GM21515 (cell line): Measurements from ENCODE around the gene EXOSC3.
"Not testable (repeated sequence)": the region's sequence is repeated elsewhere in the genome, so short reads cannot be mapped to it uniquely, and the experiment has no call there.

ENCODE experiments used
- ATAC-seq: cut with Tn5 transposase; IDR thresholded peaks from one replicate; pipeline ENCODE4 v1.9.1; 2021; ENCODE audit not compliant: unreplicated experiment

The EXOSC3 gene

GRCh38 chr9:37776328-37776727, 8.5 kb downstream of the EXOSC3 start:
- no peak for ATAC-seq

- ATAC-seq = no peak
These were observed 9.5 kb downstream of the EXOSC3 start for GRCh38 chr9:37775216-37775919.

GRCh38 chr9:37769995-37770394, 14.9 kb downstream of the EXOSC3 start:
- ATAC-seq = no peak

DNA sequence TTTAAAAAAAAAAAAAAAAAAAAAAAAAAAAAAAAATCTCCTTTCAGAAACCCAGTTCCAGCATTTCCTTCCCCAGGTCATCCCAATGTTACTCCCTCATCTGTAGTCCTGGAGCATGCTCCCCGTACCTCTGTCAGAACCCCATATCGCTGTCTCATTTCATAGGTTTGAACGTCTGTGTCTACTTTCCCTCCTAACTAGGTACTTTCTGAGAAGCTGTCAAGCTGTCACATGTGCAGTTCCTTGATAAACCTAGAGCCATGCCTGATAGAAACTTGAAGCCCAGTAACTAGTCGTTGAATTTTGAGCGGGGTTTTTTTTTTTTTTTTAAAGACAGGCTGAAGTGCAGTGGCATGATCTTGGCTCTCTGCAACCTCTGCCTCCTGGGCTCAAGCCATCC, 15.6 kb downstream of the EXOSC3 start:
- ATAC-seq = no peak

DNA sequence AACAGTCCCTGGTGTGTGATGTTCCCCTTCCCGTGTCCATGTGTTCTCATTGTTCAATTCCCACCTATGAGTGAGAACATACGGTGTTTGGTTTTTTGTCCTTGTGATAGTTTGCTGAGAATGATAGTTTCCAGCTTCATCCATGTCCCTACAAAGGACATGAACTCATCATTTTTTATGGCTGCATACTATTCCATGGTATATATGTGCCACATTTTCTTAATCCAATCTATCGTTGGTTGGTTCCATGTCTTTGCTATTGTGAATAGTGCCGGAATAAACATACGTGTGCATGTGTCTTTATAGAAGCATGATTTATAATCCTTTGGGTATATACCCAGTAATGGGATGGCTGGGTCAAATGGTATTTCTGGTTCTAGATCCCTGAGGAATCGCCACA, 19.6 kb downstream of the EXOSC3 start:
- not testable (repeated sequence) for ATAC-seq

DNA sequence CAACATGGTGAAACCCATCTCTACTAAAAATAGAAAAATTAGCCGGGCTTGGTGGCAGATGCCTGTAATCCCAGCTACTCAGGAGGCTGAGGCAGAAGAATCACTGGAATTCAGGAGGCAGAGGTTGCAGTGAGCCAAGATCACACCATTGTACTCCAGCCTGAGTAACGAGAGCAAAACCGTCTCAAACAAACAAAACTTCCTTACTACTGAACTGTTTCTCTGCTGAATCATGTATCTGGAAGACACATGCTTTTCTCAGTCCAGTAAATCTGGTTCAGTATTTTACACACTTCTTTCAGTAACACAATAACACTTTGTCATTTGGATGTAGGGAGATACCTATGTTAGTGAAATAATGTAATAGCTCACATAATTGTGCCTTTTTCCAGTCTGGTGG, 23.4 kb downstream of the EXOSC3 start:
- no peak for ATAC-seq

DNA sequence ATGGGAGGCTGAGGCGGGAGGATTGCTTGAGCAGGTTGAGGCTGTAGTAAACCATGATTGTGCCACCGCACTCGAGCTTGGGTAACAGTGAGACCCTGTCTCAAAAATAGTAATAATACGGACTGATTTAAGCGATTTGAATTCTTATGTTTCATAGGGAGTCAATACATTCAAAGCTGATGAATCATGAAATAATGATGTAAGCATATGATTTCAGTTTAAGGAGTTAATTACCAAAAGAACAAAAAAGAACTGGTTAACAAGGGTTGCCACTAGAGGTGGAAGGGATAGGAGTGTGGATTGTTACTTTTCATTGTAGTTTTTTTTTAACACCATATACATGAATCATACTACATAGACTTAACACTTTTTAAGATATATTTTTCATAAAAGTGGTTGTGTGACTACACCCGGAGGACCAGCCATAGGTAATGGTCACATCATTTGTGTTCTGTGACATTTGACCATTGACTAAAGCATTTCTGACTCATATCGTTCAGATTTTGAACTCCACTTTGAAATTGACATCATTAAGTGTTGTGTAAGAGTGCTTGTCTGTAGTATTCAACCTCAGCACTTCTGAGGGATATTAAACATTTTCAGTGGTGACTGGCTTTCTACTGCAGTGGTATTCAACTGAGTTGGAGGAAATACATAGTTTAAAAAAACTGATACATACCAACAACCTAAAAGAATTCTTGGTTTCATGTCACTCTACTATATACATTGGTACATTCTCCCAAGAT, 24.3 kb downstream of the EXOSC3 start:
- no peak for ATAC-seq

- no peak for ATAC-seq
These were observed 26.1 kb downstream of the EXOSC3 start for GRCh38 chr9:37758747-37759146.

- peak; percentile 94 for ATAC-seq
These were observed 31.2 kb downstream of the EXOSC3 start, which contains the start of gene TRMT10B for GRCh38 chr9:37753489-37754190. Gene TRMT10B, plus strand, starts transcription at chr9:37753805. Its CDS starts 8,127 bp downstream, at chr9:37761932.

GRCh38 chr9:37752642-37753488, 32.0 kb downstream of the EXOSC3 start:
- ATAC-seq = no peak

GRCh38 chr9:37752112-37752511, 32.8 kb downstream of the EXOSC3 start:
- not testable (repeated sequence) for ATAC-seq

DNA sequence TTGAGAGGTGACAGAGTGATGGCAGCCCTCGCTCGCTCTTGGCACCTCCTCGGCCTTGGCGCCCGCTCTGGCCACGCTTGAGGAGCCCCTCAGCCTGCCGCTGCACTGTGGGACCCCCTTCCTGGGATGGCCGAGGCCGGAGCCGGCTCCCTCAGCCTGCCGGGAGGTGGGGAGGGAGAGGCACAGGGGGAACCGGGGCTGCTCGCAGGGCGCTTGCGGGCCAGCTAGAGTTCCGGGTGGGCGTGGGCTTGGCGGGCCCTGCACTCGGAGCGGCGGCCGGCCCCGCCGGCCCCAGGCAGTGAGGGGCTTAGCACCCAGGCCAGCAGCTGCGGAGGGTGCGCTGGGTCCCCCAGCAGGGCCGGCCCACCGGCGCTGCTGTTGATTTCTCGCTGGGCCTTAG, 33.2 kb downstream of the EXOSC3 start:
- ATAC-seq = not testable (repeated sequence)

GRCh38 chr9:37751186-37751585, 33.7 kb downstream of the EXOSC3 start:
- ATAC-seq = no peak

- ATAC-seq = no peak
These were observed 35.7 kb downstream of the EXOSC3 start for GRCh38 chr9:37749129-37749528.

GRCh38 chr9:37747271-37747753, 37.6 kb downstream of the EXOSC3 start:
- peak; percentile 80 for ATAC-seq

DNA sequence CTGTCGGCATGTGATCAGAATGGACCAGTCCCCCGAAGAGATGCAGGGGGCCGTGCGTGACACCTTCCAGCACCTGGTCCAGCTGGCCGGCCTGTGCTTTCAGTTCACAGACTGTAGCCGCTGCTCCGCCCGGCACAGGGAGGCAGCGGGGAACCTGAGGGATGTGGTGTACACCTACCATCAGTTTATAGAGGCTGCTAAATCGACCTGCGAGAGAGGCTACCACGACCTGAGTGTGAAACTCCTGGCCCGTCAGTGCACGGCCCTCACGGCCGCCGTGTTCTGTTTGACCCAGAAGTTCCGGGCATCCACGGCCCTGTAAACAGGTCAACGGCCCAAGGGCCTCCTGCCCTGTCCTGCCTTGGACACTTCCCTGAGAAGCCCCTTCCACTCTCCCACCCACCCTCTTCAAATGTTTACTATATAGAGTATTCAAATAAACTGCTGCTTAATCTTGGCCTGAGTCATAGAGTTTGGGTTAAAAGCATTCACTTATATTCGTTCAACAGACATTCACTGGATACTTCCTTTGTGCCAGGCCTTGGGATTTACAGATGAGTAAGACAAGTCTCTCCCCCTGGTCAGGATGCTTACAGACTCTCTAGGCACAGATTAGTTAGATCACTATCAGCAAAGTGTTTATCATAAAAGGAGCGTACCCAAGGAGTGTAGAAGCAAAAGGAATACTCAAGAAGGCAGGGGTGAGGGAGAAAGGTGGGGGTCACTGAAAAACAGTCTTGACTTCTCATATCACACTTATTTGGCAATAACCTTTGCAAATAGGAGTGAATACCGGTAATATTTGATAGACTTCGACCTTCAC, 38.2 kb downstream of the EXOSC3 start:
- no peak for ATAC-seq

DNA sequence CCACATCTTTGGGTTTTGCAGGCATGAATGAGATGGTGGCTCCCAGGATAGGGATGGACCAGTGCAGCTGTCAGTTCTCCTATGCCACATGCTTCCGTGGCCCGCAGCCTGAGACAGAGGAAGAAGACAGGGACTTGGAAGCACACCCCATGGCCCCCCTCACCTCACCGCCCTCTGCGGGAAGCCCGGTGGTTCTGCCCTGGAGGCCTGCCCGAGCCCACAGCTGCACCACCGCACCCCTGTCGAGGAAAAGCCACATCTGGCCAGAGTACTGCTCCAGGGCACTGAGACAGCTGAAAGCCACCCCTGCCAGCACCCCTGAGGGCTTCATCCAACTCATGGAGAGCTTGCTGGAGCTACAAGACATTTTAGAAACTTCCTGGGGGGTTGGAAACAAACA, 38.9 kb downstream of the EXOSC3 start:
- no peak for ATAC-seq

- ATAC-seq = no peak
These were observed 44.1 kb downstream of the EXOSC3 start for GRCh38 chr9:37740631-37741328.

DNA sequence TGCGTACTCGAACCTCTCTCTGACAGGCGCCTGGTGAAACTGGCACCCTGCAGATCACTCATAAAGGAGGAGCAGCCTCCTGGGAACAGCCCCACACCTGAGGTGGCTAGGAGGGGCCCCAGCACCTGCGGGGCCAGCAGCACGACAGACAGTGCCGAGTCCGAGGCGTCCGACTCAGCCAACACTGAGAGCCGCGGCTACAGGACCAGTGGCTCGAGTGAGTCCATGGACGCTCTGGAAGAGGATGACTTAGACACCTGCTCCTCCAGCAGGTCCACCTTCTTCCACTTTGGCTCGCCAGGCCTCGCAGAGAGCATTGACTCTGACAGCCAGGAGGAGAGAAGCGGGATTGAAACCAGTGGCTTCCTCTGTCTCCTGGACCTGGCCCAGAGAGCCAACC, 44.7 kb downstream of the EXOSC3 start:
- no peak for ATAC-seq
